Esophagus muscularis mucosa (tissue), 4 donors: Measurements from ENCODE around the gene MAST4. TPM values are rescaled to one million over a fixed set of nuclear protein-coding genes. Genes with fewer than 3 reads are reported as not detected.

Experiments used
- DNase-seq: peaks from one replicate; pipeline ENCODE4 v3.0.0-alpha.2; 2017; ENCODE audit errors: extremely low spot score
- H3K27ac ChIP-seq, 4 donors: fragments of 200-600 bp; sonication (generic); replicated peaks in 1 of 4; 1 replicate in 3 of 4; 2 replicates in 1 of 4; pipeline ENCODE4 v1.5.1; 2016 to 2019; ENCODE audit warnings: mild to moderate bottlenecking in 1 of 4
- H3K27me3 ChIP-seq, 4 donors: fragments of 200-600 bp; sonication (generic); one replicate each; pipeline versions ENCODE4 v1.5.1 to v1.6.0; 2016 to 2019
- H3K36me3 ChIP-seq, 4 donors: fragments of 200-600 bp; sonication (generic); one replicate each; pipeline ENCODE4 v1.5.1; 2016 to 2019
- H3K4me1 ChIP-seq, 4 donors: fragments of 200-600 bp; sonication (generic); one replicate each; pipeline ENCODE4 v1.5.1; 2016 to 2019
- H3K4me3 ChIP-seq, 4 donors: fragments of 200-600 bp; sonication (generic); 1 replicate in 2 of 4; 2 replicates in 2 of 4; pipeline ENCODE4 v1.5.1; 2016 to 2019; ENCODE audit warnings: mild to moderate bottlenecking in 4 of 4, moderate library complexity in 1 of 4
- H3K9me3 ChIP-seq, 4 donors: fragments of 200-600 bp; sonication (generic); 1 replicate in 3 of 4; 2 replicates in 1 of 4; pipeline ENCODE4 v1.5.1; 2016 to 2019
- CTCF ChIP-seq, 3 experiments: fragments of 200-600 bp in 2 of 3; fragments of 450-650 bp in 1 of 3; sonication (generic) in 2 of 3; IDR thresholded peaks; one replicate each; pipeline ENCODE4 v1.5.1; 2017 to 2019; ENCODE audit warnings: antibody characterized with exemption in 3 of 3, mild to moderate bottlenecking in 2 of 3, moderate library complexity in 1 of 3
- EP300 ChIP-seq: sonication (generic); formaldehyde crosslinking; IDR thresholded peaks from one replicate; pipeline ENCODE4 v1.6.1; 2017; ENCODE audit warnings: antibody characterized with exemption
- POLR2A ChIP-seq: fragments of 450-650 bp; IDR thresholded peaks from one replicate; pipeline ENCODE4 v1.6.1; 2017; ENCODE audit warnings: antibody characterized with exemption, moderate library complexity, mild to moderate bottlenecking, low read depth
- POLR2AphosphoS5 ChIP-seq, 2 donors: sonication (generic); formaldehyde crosslinking; IDR thresholded peaks; one replicate each; pipeline ENCODE4 v1.6.1; 2017; ENCODE audit warnings: antibody characterized with exemption in 2 of 2
- WGBS: methylation state at CpG from one replicate; pipeline ENCODE4 v1.1.5; 2018; 5-methylcytosine and 5-hydroxymethylcytosine counted together
- intact Hi-C: fragments of 100-400 bp; cut with DNase I; formaldehyde crosslinking; loops from one replicate; pipeline ENCODE4 v1.15.1; 2023
- total RNA-seq, 4 donors: library from RNA; depleted of rRNA; stranded (reverse); fragments of >200 nt; gene quantifications; one replicate each; pipeline versions ENCODE4 v1.1.0 to v1.2.1, GENCODE V29; 2016

The MAST4 gene
- total RNA-seq, 4 donors from 2014 or later = 26.2 to 39.7 (median 35.8) TPM

DNA sequence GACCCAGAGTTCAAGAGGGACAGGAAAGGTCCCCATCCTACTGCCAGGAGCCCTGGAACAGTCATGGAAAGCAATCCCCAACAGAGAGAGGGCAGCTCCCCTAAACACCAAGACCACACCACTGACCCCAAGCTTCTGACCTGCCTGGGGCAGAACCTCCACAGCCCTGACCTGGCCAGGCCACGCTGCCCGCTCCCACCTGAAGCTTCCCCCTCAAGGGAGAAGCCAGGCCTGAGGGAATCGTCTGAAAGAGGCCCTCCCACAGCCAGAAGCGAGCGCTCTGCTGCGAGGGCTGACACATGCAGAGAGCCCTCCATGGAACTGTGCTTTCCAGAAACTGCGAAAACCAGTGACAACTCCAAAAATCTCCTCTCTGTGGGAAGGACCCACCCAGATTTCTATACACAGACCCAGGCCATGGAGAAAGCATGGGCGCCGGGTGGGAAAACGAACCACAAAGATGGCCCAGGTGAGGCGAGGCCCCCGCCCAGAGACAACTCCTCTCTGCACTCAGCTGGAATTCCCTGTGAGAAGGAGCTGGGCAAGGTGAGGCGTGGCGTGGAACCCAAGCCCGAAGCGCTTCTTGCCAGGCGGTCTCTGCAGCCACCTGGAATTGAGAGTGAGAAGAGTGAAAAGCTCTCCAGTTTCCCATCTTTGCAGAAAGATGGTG is 568.8 kb downstream of the MAST4 start:
- 98% methylated on average over 9 of the region's 17 CpGs for WGBS
- no peaks in the 10 kb centered on the region for H3K27me3 ChIP-seq
- peaks cover 12 to 68% (median 46%) of the 10 kb centered on the region in 4 donors for H3K36me3 ChIP-seq
- no peaks in the 10 kb centered on the region for H3K9me3 ChIP-seq
- intact Hi-C loops = no loop called here
- TF ChIP-seq EP300 (no peak), CTCF (IDR thresholded peaks at IDR 0.05) (no peak), POLR2AphosphoS5 (IDR thresholded peaks at IDR 0.05) (no peak), POLR2A (no peak)
- peak overlapping the region in 3 of 4 donors; percentile 70 to 75 (median 72) for H3K27ac ChIP-seq
- H3K4me3 ChIP-seq = no peak overlapping the region
- H3K4me1 ChIP-seq = peaks cover 0 to 37% (median 35%) of the 10 kb centered on the region in 4 donors
- DNase-seq = no peak

DNA sequence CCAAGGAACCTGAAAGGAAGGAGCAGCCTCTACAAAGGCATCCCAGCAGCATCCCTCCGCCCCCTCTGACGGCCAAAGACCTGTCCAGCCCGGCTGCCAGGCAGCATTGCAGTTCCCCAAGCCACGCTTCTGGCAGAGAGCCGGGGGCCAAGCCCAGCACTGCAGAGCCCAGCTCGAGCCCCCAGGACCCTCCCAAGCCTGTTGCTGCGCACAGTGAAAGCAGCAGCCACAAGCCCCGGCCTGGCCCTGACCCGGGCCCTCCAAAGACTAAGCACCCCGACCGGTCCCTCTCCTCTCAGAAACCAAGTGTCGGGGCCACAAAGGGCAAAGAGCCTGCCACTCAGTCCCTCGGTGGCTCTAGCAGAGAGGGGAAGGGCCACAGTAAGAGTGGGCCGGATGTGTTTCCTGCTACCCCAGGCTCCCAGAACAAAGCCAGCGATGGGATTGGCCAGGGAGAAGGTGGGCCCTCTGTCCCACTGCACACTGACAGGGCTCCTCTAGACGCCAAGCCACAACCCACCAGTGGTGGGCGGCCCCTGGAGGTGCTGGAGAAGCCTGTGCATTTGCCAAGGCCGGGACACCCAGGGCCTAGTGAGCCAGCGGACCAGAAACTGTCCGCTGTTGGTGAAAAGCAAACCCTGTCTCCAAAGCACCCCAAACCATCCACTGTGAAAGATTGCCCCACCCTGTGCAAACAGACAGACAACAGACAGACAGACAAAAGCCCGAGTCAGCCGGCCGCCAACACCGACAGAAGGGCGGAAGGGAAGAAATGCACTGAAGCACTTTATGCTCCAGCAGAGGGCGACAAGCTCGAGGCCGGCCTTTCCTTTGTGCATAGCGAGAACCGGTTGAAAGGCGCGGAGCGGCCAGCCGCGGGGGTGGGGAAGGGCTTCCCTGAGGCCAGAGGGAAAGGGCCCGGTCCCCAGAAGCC is 569.6 kb downstream of the MAST4 start:
- Histone ChIP-seq H3K27me3 (no peaks in the 10 kb centered on the region), H3K36me3 (peaks cover 12 to 68% (median 49%) of the 10 kb centered on the region in 4 donors), H3K4me3 (peak overlapping the region; percentile 34 to 47 (median 37)), H3K27ac (peak overlapping the region; percentile 70 to 75 (median 72)), H3K4me1 (peaks cover 0 to 29% (median 28%) of the 10 kb centered on the region in 4 donors), H3K9me3 (no peaks in the 10 kb centered on the region)
- WGBS = 53% methylated on average over 24 of the region's 36 CpGs
- intact Hi-C loops = no loop called here
- peak; percentile 95 for DNase-seq
- peak; percentile 72 to 92 (median 75) for TF ChIP-seq CTCF (IDR thresholded peaks at IDR 0.05)
- peak; percentile 26 to 49 for TF ChIP-seq POLR2AphosphoS5 (IDR thresholded peaks at IDR 0.05)
- TF ChIP-seq POLR2A = no peak

DNA sequence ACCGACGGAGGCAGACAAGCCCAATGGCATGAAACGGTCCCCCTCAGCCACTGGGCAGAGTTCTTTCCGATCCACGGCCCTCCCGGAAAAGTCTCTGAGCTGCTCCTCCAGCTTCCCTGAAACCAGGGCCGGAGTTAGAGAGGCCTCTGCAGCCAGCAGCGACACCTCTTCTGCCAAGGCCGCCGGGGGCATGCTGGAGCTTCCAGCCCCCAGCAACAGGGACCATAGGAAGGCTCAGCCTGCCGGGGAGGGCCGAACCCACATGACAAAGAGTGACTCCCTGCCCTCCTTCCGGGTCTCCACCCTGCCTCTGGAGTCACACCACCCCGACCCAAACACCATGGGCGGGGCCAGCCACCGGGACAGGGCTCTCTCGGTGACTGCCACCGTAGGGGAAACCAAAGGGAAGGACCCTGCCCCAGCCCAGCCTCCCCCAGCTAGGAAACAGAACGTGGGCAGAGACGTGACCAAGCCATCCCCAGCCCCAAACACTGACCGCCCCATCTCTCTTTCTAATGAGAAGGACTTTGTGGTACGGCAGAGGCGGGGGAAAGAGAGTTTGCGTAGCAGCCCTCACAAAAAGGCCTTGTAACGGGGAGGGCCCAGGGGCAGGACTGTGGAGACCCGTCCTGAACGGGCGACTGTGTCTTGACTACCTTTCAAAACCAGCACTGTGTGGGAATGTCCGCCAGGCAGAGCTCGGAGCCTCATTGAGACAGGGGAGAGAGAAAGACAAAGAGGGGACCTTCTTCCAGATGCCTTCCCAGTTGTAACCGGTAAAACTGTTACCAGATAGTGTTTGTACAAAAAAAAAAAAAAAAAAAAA is 570.5 kb downstream of the MAST4 start:
- intact Hi-C loops = no loop called here
- 81% methylated on average over 18 of the region's 31 CpGs for WGBS
- Histone ChIP-seq H3K36me3 (peaks cover 12 to 73% (median 49%) of the 10 kb centered on the region in 4 donors), H3K27me3 (no peaks in the 10 kb centered on the region), H3K27ac (peak overlapping the region; percentile 70 to 75 (median 72)), H3K9me3 (no peaks in the 10 kb centered on the region), H3K4me3 (peak overlapping the region; percentile 34 to 47 (median 37)), H3K4me1 (peaks cover 0 to 21% (median 20%) of the 10 kb centered on the region in 4 donors)
- no peak for DNase-seq
- TF ChIP-seq EP300 (no peak), CTCF (IDR thresholded peaks at IDR 0.05) (no peak)

DNA sequence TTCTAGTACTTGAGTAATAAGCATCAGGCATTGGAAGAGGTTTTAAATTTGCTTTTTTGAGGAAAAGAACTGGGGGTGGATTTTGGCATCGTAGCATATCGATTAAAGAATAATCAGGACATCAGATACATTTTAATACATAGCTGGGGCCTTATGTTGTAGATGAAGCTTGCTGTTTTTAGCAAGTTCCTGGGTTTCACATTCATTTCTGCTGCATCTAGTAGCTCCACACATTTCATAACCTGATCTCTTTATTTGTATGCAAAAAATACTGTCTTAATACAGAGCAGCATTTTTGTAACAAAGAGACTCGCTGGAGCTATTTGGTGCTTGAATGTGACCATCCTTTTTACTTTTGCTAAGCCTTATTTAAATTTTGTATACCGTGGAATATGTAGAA is 571.9 kb downstream of the MAST4 start:
- no peak for DNase-seq
- H3K9me3 ChIP-seq = no peaks in the 10 kb centered on the region
- no peak overlapping the region for H3K4me3 ChIP-seq
- intact Hi-C loops = no loop called here
- peaks cover 8 to 68% (median 44%) of the 10 kb centered on the region in 4 donors for H3K36me3 ChIP-seq
- TF ChIP-seq CTCF (IDR thresholded peaks at IDR 0.05) (no peak), POLR2AphosphoS5 (IDR thresholded peaks at IDR 0.05) (no peak), POLR2A (no peak), EP300 (no peak)
- no peaks in the 10 kb centered on the region for H3K27me3 ChIP-seq
- peaks cover 0 to 18% (median 15%) of the 10 kb centered on the region in 4 donors for H3K4me1 ChIP-seq
- H3K27ac ChIP-seq = no peak overlapping the region
- 95% methylated on average over 4 of the region's 4 CpGs for WGBS
